Neural cell (in vitro differentiated cells): ENCODE data around the gene S100B. TPM values are rescaled to one million over a fixed set of nuclear protein-coding genes. Genes with fewer than 3 reads are reported as not detected.

Experiments
- H2AFZ ChIP-seq: fragments of 200-600, 300-800 bp; sonication (generic), shearing (Covaris generic); 2 replicates; pipeline ENCODE4 v1.6.0; 2014; ENCODE audit warnings: low read depth, mild to moderate bottlenecking, antibody characterized with exemption, low read length, moderate library complexity
- H3F3A ChIP-seq: fragments of 200-600 bp; shearing (Covaris generic); 2 replicates; pipeline ENCODE4 v1.6.1; 2016; ENCODE audit warnings: mild to moderate bottlenecking, moderate library complexity, mixed read lengths, antibody characterized with exemption, low read length; ENCODE audit not compliant: insufficient read depth, poor library complexity, severe bottlenecking
- H3K27ac ChIP-seq: fragments of 200-600, 300-800 bp; sonication (generic), shearing (Covaris generic); 2 replicates; pipeline ENCODE4 v1.5.1; 2014; ENCODE audit warnings: mild to moderate bottlenecking, low read length, moderate library complexity
- H3K27me3 ChIP-seq: fragments of 300-800, 200-600 bp; sonication (generic), shearing (Covaris generic); 2 replicates; pipeline ENCODE4 v1.6.0; 2014; ENCODE audit warnings: mild to moderate bottlenecking, low read depth, low read length, moderate library complexity; ENCODE audit not compliant: insufficient read depth
- H3K36me3 ChIP-seq: fragments of 300-800, 200-600 bp; sonication (generic), shearing (Covaris generic); 2 replicates; pipeline ENCODE4 v1.5.1; 2014; ENCODE audit warnings: mild to moderate bottlenecking, antibody characterized with exemption, low read length, moderate library complexity; ENCODE audit not compliant: insufficient read depth
- H3K4me2 ChIP-seq: fragments of 300-800, 200-600 bp; sonication (generic), shearing (Covaris generic); 2 replicates; pipeline ENCODE4 v1.6.0; 2014; ENCODE audit warnings: mild to moderate bottlenecking, low read length
- H3K4me3 ChIP-seq: fragments of 300-800, 200-600 bp; sonication (generic), shearing (Covaris generic); 2 replicates; pipeline ENCODE4 v1.5.1; 2014; ENCODE audit warnings: mild to moderate bottlenecking, low read length, moderate library complexity
- H3K79me2 ChIP-seq: fragments of 200-600 bp; shearing (Covaris generic); replicated peaks from 2 replicates; pipeline ENCODE4 v1.6.0; 2014; ENCODE audit warnings: mild to moderate bottlenecking, low read length, moderate library complexity; ENCODE audit not compliant: insufficient read depth
- H3K9ac ChIP-seq: fragments of 300-800, 200-600 bp; sonication (generic), shearing (Covaris generic); 2 replicates; pipeline ENCODE4 v1.6.1; 2016; ENCODE audit warnings: mild to moderate bottlenecking, low read length, mixed read lengths
- H3K9me2 ChIP-seq: fragments of 200-600 bp; shearing (Covaris generic); 2 replicates; pipeline ENCODE4 v1.6.1; 2016; ENCODE audit warnings: mild to moderate bottlenecking, low read length, mixed read lengths; ENCODE audit not compliant: insufficient read depth
- H3K9me3 ChIP-seq: fragments of 200-600, 300-800 bp; sonication (generic), shearing (Covaris generic); 2 replicates; pipeline ENCODE4 v1.6.1; 2016; ENCODE audit warnings: mild to moderate bottlenecking, mixed run types, low read length, moderate library complexity, mixed read lengths
- H4K20me1 ChIP-seq: fragments of 200-600 bp; shearing (Covaris generic); 2 replicates; pipeline ENCODE4 v1.6.1; 2016; ENCODE audit warnings: mild to moderate bottlenecking, mixed run types; ENCODE audit not compliant: insufficient read depth
- CTCF ChIP-seq: fragments of 450-650 bp; IDR thresholded peaks from 2 replicates; pipeline ENCODE4 v1.5.1; 2014; ENCODE audit warnings: antibody characterized with exemption, mild to moderate bottlenecking, moderate library complexity; ENCODE audit not compliant: poor library complexity, severe bottlenecking
- EP300 ChIP-seq: fragments of 450-650 bp; conservative IDR thresholded peaks from 2 replicates; pipeline ENCODE4 v1.6.1; 2014; ENCODE audit warnings: antibody characterized with exemption, mild to moderate bottlenecking, moderate library complexity; ENCODE audit not compliant: poor library complexity, severe bottlenecking
- EZH2 ChIP-seq: fragments of 200-600, 300-800 bp; shearing (Covaris generic), sonication (generic); IDR thresholded peaks from 2 replicates; pipeline ENCODE4 v1.6.1; 2014; ENCODE audit warnings: antibody characterized with exemption, low read length, borderline replicate concordance, mild to moderate bottlenecking; ENCODE audit not compliant: insufficient read depth, poor library complexity, severe bottlenecking
- MXI1 ChIP-seq: fragments of 450-650 bp; conservative IDR thresholded peaks from 2 replicates; pipeline ENCODE4 v1.6.1; 2014; ENCODE audit warnings: antibody characterized with exemption, mild to moderate bottlenecking; ENCODE audit not compliant: poor library complexity, severe bottlenecking
- POLR2AphosphoS5 ChIP-seq: IDR thresholded peaks from 2 replicates; pipeline ENCODE4 v1.6.1; 2012
- REST ChIP-seq: IDR thresholded peaks from 2 replicates; pipeline ENCODE4 v1.6.1; 2012; ENCODE audit warnings: borderline replicate concordance
- SMC3 ChIP-seq: fragments of 450-650 bp; conservative IDR thresholded peaks from 2 replicates; pipeline ENCODE4 v1.6.1; 2014; ENCODE audit warnings: antibody characterized with exemption, mild to moderate bottlenecking, moderate library complexity; ENCODE audit not compliant: poor library complexity
- TAF1 ChIP-seq: IDR thresholded peaks from 2 replicates; pipeline ENCODE4 v1.6.1; 2012; ENCODE audit warnings: low read depth
- polyA plus RNA-seq: library from polyadenylated mRNA; depleted of rRNA; stranded (reverse); fragments of >200 nt; gene quantifications from 2 replicates; pipeline ENCODE4 v1.2.3, GENCODE V29; 2014

Gene S100B
- polyA plus RNA-seq, 1 donor from 2014 or later: 1.4 TPM

GRCh38 chr21:46622226-46622625 lies 17.3 kb upstream of the S100B start:
- H3K27ac ChIP-seq: no peak overlapping the region
- no peaks in the 10 kb centered on the region for H3K36me3 ChIP-seq
- no peaks in the 10 kb centered on the region for H4K20me1 ChIP-seq
- no peak for TF ChIP-seq POLR2AphosphoS5
- no peaks in the 10 kb centered on the region for H3K9me2 ChIP-seq
- no peak overlapping the region for H2AFZ ChIP-seq
- H3K79me2 ChIP-seq: no peaks in the 10 kb centered on the region
- no peak overlapping the region for H3K9ac ChIP-seq
- H3K27me3 ChIP-seq: no peaks in the 10 kb centered on the region
- H3F3A ChIP-seq: no peaks in the 10 kb centered on the region
- H3K9me3 ChIP-seq: peaks cover 14% of the 10 kb centered on the region
- no peak overlapping the region for H3K4me2 ChIP-seq
- H3K4me3 ChIP-seq: no peak overlapping the region

GRCh38 chr21:46621457-46622182 lies 16.7 kb upstream of the S100B start:
- Histone ChIP-seq H3K4me2 (no peak overlapping the region), H3F3A (no peaks in the 10 kb centered on the region), H3K27me3 (no peaks in the 10 kb centered on the region), H3K9me2 (no peaks in the 10 kb centered on the region), H3K4me3 (no peak overlapping the region), H3K79me2 (no peaks in the 10 kb centered on the region), H3K9me3 (peaks cover 12% of the 10 kb centered on the region), H4K20me1 (no peaks in the 10 kb centered on the region), H3K36me3 (no peaks in the 10 kb centered on the region), H2AFZ (no peak overlapping the region), H3K9ac (no peak overlapping the region), H3K27ac (no peak overlapping the region)
- no peak for TF ChIP-seq EP300
- TF ChIP-seq SMC3: no peak
- no peak for TF ChIP-seq REST
- TF ChIP-seq CTCF: no peak
- TF ChIP-seq TAF1: no peak

- no peaks in the 10 kb centered on the region for H3F3A ChIP-seq
- no peaks in the 10 kb centered on the region for H3K9me2 ChIP-seq
- H3K9ac ChIP-seq: no peak overlapping the region
- H2AFZ ChIP-seq: no peak overlapping the region
- TF ChIP-seq CTCF (no peak), TAF1 (no peak), REST (no peak), EZH2 (no peak), MXI1 (no peak), SMC3 (no peak), EP300 (no peak)
- no peak overlapping the region for H3K27ac ChIP-seq
- H3K36me3 ChIP-seq: no peaks in the 10 kb centered on the region
- H3K79me2 ChIP-seq: no peaks in the 10 kb centered on the region
- H3K4me3 ChIP-seq: no peak overlapping the region
- peaks cover 6% of the 10 kb centered on the region for H3K9me3 ChIP-seq
- no peak overlapping the region for H3K4me2 ChIP-seq
- no peaks in the 10 kb centered on the region for H4K20me1 ChIP-seq
- no peaks in the 10 kb centered on the region for H3K27me3 ChIP-seq
Observed at GRCh38 chr21:46620846-46621245, 16.0 kb upstream of the S100B start.
